Right cardiac atrium (tissue), 5 donors: ENCODE data around the gene UGT2B28. TPM values are rescaled to one million over a fixed set of nuclear protein-coding genes. Genes with fewer than 3 reads are reported as not detected.
"Not testable (repeated sequence)": the region's sequence is repeated elsewhere in the genome, so short reads cannot be mapped to it uniquely, and the experiment has no call there.

ENCODE experiments used
- ATAC-seq, 2 donors: fragments of 200-7000 bp; cut with Tn5 transposase; one replicate each; pipeline versions ENCODE4 v1.8.0 to v1.9.1; 2020; ENCODE audit warnings: moderate library complexity in 2 of 2, mild to moderate bottlenecking in 1 of 2
- DNase-seq, 3 donors: peaks; one replicate each; pipeline ENCODE4 v3.0.0-alpha.2; 2020
- H3K27ac ChIP-seq: one replicate; pipeline ENCODE4 v1.5.1; 2013; ENCODE audit warnings: mild to moderate bottlenecking, low read length, control low read depth, moderate library complexity
- H3K27me3 ChIP-seq: one replicate; pipeline ENCODE4 v1.6.1; 2013; ENCODE audit not compliant: control insufficient read depth, insufficient read depth
- H3K4me1 ChIP-seq: one replicate; pipeline ENCODE4 v1.6.1; 2013; ENCODE audit warnings: low read length; ENCODE audit not compliant: control insufficient read depth, insufficient read depth
- H3K4me3 ChIP-seq: one replicate; pipeline ENCODE4 v1.5.1; 2013; ENCODE audit warnings: low read length, control low read depth
- H3K9me3 ChIP-seq: one replicate; pipeline ENCODE4 v1.6.1; 2013; ENCODE audit warnings: low read length; ENCODE audit not compliant: control insufficient read depth
- WGBS: extraction: QIAGEN DNeasy Blood & Tissue Kit; methylation state at CpG from one replicate; pipeline ENCODE4 v1.1.7; 2013; 5-methylcytosine and 5-hydroxymethylcytosine counted together
- intact Hi-C, 4 donors: fragments of 100-400 bp; cut with DNase I; formaldehyde crosslinking; loops; one replicate each; pipeline versions ENCODE4 v1.11.0 to v1.14.0; 2022 to 2023
- long read RNA-seq, 4 donors: library from polyadenylated mRNA; unstranded; transcript quantifications; one replicate each; pipeline ENCODE4 v2.0.0, GENCODE V29; 2020 to 2021
- polyA plus RNA-seq: library from polyadenylated mRNA; stranded (reverse); fragments of 200-250 nt; gene quantifications from one replicate; pipeline ENCODE4 v1.2.3, GENCODE V29; 2013
- total RNA-seq, 4 donors: library from RNA; stranded (reverse); fragmentation: NEBNext Ultra II Directional; extraction: Animal tissue kit (Norgen Biotek cat#: 25700); gene quantifications; one replicate each; pipeline ENCODE4 v1.2.1, GENCODE V29; 2021
- donor health status: healthy with polysubstance abuse.
- donor health status: DM: no; HTN: yes; CAD: no.
- donor health status: DM: no; HTN: no; CAD: no.
- donor health status: DM: no; HTN: yes; CAD: no; lungs with severe emphysema.
- donor health status: DM: yes; HTN: yes; CAD: no.

The UGT2B28 gene
- total RNA-seq (not detected), polyA plus RNA-seq (not detected)
- long read RNA-seq, donor 1, result 0 reads
- long read RNA-seq, donor 2, result 0 reads
- long read RNA-seq, donor 3, result 0 reads
- long read RNA-seq, donor 4, result 0 reads

DNA sequence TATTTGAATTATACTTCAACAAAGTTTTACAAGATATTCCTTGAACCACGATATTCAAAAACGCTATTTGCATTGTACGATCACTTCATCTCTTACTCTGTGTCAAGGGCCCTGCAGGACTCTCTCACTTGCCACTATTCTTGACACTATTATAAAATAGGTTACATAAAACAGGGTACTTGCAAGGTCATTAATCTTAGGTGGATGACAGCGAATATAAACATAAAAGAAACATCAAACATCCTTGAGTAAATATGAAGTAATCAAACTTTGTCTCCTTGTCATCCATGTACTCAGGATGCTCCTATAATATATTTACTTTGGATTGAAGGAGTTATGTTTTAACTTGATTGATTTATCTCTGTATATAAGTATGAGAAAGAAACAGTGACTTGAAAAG lies at the start of gene UGT2B28:
Gene UGT2B28 (plus strand): TSS at position 395 of the 400 bp plus-strand sequence. CDS start 26 bp downstream, outside the sequence.
- intact Hi-C loops, H3K4me1 ChIP-seq, ATAC-seq, H3K27me3 ChIP-seq, DNase-seq, H3K9me3 ChIP-seq, H3K27ac ChIP-seq, H3K4me3 ChIP-seq: not testable (repeated sequence)
- 82% methylated on average over 4 of the region's 4 CpGs for WGBS

DNA sequence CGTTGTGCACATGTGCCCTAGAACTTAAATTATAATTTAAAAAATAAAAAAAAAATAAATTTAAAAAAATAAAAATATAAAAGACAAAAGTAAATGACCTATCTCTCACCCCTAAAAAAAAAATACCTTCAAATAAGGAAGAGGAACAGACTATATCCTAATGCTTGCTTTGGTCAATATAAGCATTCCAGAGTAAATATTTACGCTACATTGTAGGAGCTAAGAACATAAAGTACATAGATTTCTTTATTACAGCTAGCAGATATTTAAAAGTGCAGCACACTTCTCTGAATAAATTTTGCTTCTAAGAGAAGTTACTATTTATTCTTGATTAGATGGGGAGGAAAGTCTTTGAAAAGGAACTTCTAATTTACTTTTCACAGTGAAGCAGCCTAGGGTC lies 41.2 kb upstream of the UGT2B28 start:
- Histone ChIP-seq H3K4me1 (no peaks in the 10 kb centered on the region), H3K27ac (no peak overlapping the region), H3K9me3 (no peaks in the 10 kb centered on the region), H3K27me3 (no peaks in the 10 kb centered on the region), H3K4me3 (no peak overlapping the region)
- 87% methylated on average over 2 of the region's 2 CpGs for WGBS
- DNase-seq, result no peak
- ATAC-seq, result no peak
- intact Hi-C loops, result no loop called here

DNA sequence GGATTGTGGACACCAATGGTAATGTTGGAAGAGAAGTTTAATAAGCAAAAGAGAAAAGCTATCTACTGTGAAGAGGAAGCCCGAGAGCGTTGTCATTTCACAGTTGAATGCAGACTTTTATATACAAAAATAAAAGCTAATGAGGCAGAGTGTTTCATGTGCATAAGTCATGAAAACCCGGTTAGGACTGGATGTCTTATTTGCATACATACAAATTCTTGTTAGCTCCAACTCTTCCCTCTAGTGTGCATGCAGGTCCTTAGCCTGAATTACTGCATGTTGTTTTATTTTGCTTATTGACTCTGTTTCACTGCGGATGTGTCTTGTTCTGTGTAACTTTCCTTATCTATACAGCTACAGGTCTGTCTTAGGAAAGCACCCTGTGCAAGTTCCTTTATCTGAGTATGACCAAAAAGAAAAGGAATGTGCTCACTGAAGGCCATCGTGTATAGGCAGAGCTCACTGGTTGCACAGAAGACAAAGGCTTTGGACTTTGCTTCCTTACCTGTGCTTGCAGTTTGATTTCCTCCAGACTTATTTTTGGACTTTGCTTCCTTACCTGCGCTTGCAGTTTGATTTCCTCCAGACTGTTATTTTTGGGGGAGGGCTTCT lies 40.6 kb upstream of the UGT2B28 start:
- no peak overlapping the region for H3K27ac ChIP-seq
- WGBS, result 60% methylated on average over 6 of the region's 6 CpGs
- no peaks in the 10 kb centered on the region for H3K9me3 ChIP-seq
- H3K4me1 ChIP-seq, result no peaks in the 10 kb centered on the region
- DNase-seq (no peak), ATAC-seq (no peak)
- intact Hi-C loops, result no loop called here
- no peaks in the 10 kb centered on the region for H3K27me3 ChIP-seq
- H3K4me3 ChIP-seq, result no peak overlapping the region

DNA sequence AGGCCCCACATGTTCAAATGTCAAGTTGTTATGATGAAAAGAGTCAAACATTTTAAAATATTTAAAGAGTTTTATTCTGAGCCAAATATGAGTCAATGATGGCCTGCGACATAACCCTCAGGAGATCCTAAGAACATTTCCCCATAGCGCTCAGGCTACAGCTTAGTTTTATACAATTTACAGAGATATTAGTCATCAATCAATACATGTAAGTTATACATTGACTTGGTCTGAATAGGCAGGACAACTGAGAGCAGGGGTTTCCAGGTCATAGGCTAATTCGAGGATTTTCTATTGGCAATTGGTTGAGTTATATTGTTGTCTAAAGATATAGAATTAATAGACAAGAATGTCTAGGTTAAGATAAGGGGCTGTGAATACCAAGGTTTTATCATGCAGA lies 39.5 kb upstream of the UGT2B28 start:
- H3K9me3 ChIP-seq, H3K4me1 ChIP-seq, DNase-seq, H3K27ac ChIP-seq, H3K27me3 ChIP-seq, H3K4me3 ChIP-seq, intact Hi-C loops, ATAC-seq: not testable (repeated sequence)
- 80% methylated on average over 3 of the region's 3 CpGs for WGBS

DNA sequence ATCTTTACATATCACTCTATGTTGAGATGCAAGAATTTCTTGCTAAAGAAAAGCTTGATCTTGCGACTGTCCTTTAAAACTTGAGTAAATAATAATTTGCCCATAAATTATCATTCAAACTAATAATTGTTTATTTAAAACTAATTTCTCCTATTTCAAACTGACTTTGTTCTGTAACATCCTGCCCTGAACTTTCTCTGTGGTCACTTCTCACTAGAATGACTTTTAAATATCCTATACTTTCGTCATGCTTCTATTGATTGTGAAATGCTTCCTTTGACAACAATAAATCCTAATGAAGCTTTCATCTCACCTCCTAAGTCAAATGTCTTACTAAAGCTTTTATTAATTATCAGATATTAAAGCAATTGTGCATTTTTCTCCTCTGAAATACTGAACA lies 38.5 kb upstream of the UGT2B28 start:
- H3K4me3 ChIP-seq, H3K4me1 ChIP-seq, H3K9me3 ChIP-seq, ATAC-seq, H3K27me3 ChIP-seq, DNase-seq, H3K27ac ChIP-seq, intact Hi-C loops: not testable (repeated sequence)
- 79% methylated on average over 2 of the region's 2 CpGs for WGBS

DNA sequence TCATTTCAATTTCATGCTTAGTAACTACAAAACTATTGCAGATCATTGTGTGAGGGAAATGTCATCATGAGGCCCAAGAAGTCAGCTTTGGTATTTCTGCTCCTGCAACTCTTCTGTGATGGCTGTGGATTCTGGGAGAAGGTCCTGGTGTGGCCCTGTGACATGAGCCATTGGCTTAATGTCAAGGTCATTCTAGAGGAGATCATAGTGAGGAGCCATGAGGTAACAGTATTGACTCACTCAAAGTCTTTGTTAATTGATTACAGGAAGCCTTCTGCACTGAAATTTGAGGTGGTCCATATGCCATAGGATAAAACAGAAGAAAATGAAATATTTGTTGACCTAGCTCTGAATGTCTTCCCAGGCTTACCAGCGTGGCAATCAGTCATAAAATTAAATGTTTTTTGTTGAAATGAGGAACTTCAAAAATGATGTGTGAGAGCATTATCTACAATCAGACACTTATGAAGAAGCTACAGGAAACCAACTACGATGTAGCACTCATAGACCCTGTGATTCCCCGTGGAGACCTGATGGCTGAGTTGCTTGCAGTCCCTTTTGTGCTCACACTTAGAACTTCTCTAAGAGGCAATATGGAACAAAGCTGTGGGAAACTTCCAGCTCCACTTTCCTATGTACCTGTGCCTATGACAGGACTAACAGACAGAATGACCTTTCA lies 37.6 kb upstream of the UGT2B28 start:
- DNase-seq, H3K27me3 ChIP-seq, intact Hi-C loops, H3K4me1 ChIP-seq, ATAC-seq, H3K4me3 ChIP-seq, H3K27ac ChIP-seq, H3K9me3 ChIP-seq: not testable (repeated sequence)
- WGBS, result 68% methylated on average over 3 of the region's 3 CpGs

DNA sequence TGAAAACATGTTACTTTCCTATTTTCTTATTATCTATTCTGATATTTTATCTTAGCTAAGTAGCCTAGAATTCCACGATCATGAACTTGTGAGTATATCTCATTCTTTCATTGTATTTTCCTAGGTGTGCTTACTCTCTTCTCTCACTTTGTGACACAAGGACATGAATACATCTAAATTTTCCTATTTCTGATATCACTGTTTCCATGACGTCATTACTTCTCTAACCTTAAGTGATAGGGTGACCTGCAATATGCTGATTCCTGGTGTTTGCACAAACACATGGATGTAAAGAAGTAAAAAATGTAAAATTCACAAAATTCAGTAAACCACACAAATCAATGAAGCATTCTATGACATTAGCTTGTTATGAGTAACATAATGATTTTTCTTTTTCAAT lies 29.4 kb upstream of the UGT2B28 start:
- ATAC-seq, DNase-seq, H3K27ac ChIP-seq, H3K4me3 ChIP-seq, intact Hi-C loops, H3K27me3 ChIP-seq, H3K4me1 ChIP-seq, H3K9me3 ChIP-seq: not testable (repeated sequence)
- WGBS, result 63% methylated on average over 2 of the region's 2 CpGs

DNA sequence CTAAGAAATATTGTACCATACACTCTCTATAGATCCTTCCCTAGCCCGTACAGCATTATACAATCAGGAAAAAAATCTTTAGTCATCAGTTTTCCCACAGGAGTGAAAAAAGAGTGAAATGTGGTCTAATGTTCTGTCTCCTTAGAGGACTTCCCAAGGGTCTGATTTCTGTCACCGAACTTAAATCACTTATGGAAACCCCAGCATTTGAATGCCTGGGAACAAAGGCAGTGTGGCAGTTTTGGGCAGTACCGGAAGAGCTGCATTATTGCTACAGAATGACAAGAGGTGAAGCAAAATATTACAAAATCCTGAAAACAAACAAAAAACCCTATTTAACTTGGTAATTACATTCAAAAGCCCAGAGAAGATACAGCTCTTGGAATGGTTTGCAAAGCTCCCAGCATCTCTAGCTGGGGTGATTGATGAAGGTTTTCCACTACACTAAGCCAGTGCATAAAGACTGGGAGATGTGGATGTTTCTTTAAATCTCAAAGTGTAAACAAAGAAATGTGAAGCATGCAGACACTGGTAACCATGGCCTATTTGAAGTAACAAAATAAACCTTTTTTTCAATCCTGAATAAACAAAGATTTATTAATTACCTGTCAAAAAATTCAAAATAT lies 27.0 kb upstream of the UGT2B28 start:
- intact Hi-C loops, ATAC-seq, H3K9me3 ChIP-seq, H3K27me3 ChIP-seq, DNase-seq, H3K27ac ChIP-seq, H3K4me3 ChIP-seq, H3K4me1 ChIP-seq: not testable (repeated sequence)
- WGBS, result 79% methylated on average over 3 of the region's 3 CpGs

DNA sequence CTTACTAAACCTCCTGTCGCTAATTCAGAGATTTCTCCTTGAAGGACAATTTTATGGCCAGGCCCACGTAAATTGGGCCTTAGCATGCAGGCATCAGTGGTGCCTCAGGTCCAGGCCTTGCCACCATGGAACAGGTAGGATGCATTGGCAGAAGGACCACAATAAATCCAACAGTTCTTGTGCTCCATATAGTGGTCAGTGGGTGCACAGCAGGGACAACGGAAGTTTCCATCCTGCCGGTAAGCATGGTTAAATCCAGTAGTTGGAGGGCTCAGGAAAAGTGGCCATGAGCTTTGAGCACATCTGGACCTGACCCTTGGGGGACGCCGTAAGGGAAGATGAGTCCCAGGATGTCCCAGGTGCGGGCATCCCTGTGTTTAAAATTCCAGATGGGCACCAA lies 11.7 kb upstream of the UGT2B28 start:
- 89% methylated on average over 7 of the region's 7 CpGs for whole genome bisulfite sequencing
- intact Hi-C loops, H3K9me3 ChIP-seq, H3K27ac ChIP-seq, DNase-seq, ATAC-seq, H3K4me1 ChIP-seq, H3K4me3 ChIP-seq, H3K27me3 ChIP-seq: not testable (repeated sequence)

DNA sequence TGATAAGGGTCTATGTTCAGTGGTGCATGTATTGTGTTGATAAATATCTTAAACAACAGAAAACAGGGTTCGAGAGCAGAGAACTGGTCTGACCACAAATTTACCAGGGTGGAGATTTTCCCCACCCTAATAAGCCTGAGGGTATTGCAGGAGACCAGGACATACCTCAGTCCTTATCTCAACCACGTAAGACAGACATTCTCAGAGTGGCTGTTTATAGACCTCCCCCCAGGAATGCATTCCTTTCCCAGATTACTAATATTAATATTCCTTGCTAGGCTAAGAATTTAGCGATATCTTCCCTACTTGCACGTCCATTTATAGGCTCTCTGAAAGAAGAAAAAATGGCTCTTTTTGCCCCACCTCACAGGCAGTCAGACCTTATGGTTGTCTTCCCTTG lies 16.1 kb downstream of the UGT2B28 start:
- H3K4me3 ChIP-seq, H3K27me3 ChIP-seq, H3K9me3 ChIP-seq, DNase-seq, ATAC-seq, intact Hi-C loops, H3K27ac ChIP-seq, H3K4me1 ChIP-seq: not testable (repeated sequence)
- 58% methylated on average over 4 of the region's 4 CpGs for WGBS

DNA sequence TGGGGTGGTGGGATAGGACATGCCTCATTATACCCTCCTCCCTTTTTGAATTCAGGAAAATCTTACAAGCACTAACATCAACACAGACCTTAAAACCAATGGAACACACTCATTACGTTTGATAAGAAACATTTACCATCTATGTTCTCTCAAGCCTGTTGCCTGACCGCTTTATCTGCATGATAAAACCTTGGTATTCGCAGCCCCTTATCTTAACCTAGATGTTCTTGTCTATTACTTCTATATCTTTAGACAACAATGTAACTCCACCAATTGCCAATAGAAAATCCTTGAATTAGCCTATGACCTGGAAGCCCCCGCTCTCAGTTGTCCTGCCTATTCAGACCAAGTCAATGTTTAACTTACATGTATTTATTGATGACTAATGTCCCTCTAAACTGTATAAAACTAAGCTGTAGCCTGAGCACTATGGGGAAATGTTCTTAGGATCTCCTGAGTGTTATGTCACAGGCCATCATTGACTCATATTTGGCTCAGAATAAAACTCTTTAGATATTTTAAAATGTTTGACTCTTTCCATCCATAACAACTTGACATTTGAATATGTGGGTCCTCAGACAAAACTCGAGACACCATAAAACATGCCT lies 28.3 kb downstream of the UGT2B28 start:
- intact Hi-C loops, ATAC-seq, H3K4me1 ChIP-seq, H3K27me3 ChIP-seq, H3K27ac ChIP-seq, DNase-seq, H3K9me3 ChIP-seq, H3K4me3 ChIP-seq: not testable (repeated sequence)
- whole genome bisulfite sequencing, result 58% methylated on average over 5 of the region's 5 CpGs
